GM20431 (cell line): Measurements from ENCODE around the gene LMOD1.
"Not testable (repeated sequence)": the region's sequence is repeated elsewhere in the genome, so short reads cannot be mapped to it uniquely, and the experiment has no call there.

Experiments used
- in situ Hi-C: fragments of 300-500 bp; cut with MseI, MboI; formaldehyde crosslinking; loops from one replicate; pipeline ENCODE4 v1.15.0; 2020; ENCODE audit warnings: low sequenced_read_pairs; ENCODE audit not compliant: unreplicated experiment

Gene LMOD1

GRCh38 chr1:201883786-201884185, 62.6 kb downstream of the LMOD1 start:
- in situ Hi-C loops, result loop anchor here (25.0 kb wide), 1 partner anchor 229 kb away; the partner anchor contains the start of gene GPR37L1

- in situ Hi-C loops, result loop anchor here (25.0 kb wide), 1 partner anchor 229 kb away; the partner anchor contains the start of gene GPR37L1
Observed at GRCh38 chr1:201883266-201883665, 63.1 kb downstream of the LMOD1 start.

GRCh38 chr1:201882665-201883132, 63.6 kb downstream of the LMOD1 start:
- in situ Hi-C loops, result loop anchor here (25.0 kb wide), 1 partner anchor 230 kb away; the partner anchor contains the start of gene GPR37L1

GRCh38 chr1:201881617-201882016, 64.7 kb downstream of the LMOD1 start:
- in situ Hi-C loops, result loop anchor here (25.0 kb wide), 1 partner anchor 231 kb away; the partner anchor contains the start of gene GPR37L1

- in situ Hi-C loops, result loop anchor here (25.0 kb wide), 1 partner anchor 231 kb away; the partner anchor contains the start of gene GPR37L1
Observed at GRCh38 chr1:201880928-201881571, 65.3 kb downstream of the LMOD1 start.

- in situ Hi-C loops, result loop anchor here (25.0 kb wide), 1 partner anchor 234 kb away; the partner anchor contains the start of gene GPR37L1
Observed at GRCh38 chr1:201877877-201878401, 68.4 kb downstream of the LMOD1 start.

GRCh38 chr1:201876148-201876818, 70.1 kb downstream of the LMOD1 start:
- in situ Hi-C loops, result loop anchor here (25.0 kb wide), 1 partner anchor 236 kb away; the partner anchor contains the start of gene GPR37L1

- in situ Hi-C loops, result loop anchor here (25.0 kb wide), 1 partner anchor 238 kb away; the partner anchor contains the start of gene GPR37L1
Observed at GRCh38 chr1:201874672-201875071, 71.7 kb downstream of the LMOD1 start.

GRCh38 chr1:201870397-201870796, 76.0 kb downstream of the LMOD1 start:
- in situ Hi-C loops, result no loop called here

GRCh38 chr1:201861448-201861847, 84.9 kb downstream of the LMOD1 start:
- in situ Hi-C loops, result no loop called here

GRCh38 chr1:201859424-201859823, 86.9 kb downstream of the LMOD1 start:
- in situ Hi-C loops, result no loop called here

GRCh38 chr1:201856722-201857121, 89.6 kb downstream of the LMOD1 start:
- in situ Hi-C loops, result not testable (repeated sequence)

- in situ Hi-C loops, result no loop called here
Observed at GRCh38 chr1:201851949-201852348, 94.4 kb downstream of the LMOD1 start.

GRCh38 chr1:201850053-201850397, 96.3 kb downstream of the LMOD1 start:
- in situ Hi-C loops, result no loop called here

- in situ Hi-C loops, result no loop called here
Observed at GRCh38 chr1:201849372-201850052, 96.8 kb downstream of the LMOD1 start.

GRCh38 chr1:201848230-201848629, 98.1 kb downstream of the LMOD1 start:
- in situ Hi-C loops, result no loop called here

- in situ Hi-C loops, result no loop called here
Observed at GRCh38 chr1:201847150-201847549, 99.2 kb downstream of the LMOD1 start.
